SK-N-MC (cell line): ENCODE results near the gene GPATCH8.

ENCODE experiments used
- DNase-seq: peaks from one replicate; pipeline ENCODE4 v3.0.0-alpha.2; 2011; ENCODE audit warnings: low read depth, low spot score
- H3K27ac ChIP-seq: fragments of 200-600 bp; sonication (generic); 2 replicates; pipeline ENCODE4 v1.5.1; 2016; ENCODE audit warnings: mixed run types
- H3K36me3 ChIP-seq: fragments of 200-600 bp; sonication (generic); 2 replicates; pipeline ENCODE4 v1.6.1; 2017; ENCODE audit warnings: antibody characterized with exemption, low read length, mixed read lengths; ENCODE audit not compliant: insufficient read depth
- H3K4me3 ChIP-seq: fragments of 200-600 bp; sonication (generic); 2 replicates; pipeline ENCODE4 v1.5.1; 2016
- H3K9ac ChIP-seq: fragments of 200-600 bp; sonication (generic); 2 replicates; pipeline ENCODE4 v1.8.0; 2017; ENCODE audit warnings: mixed run types, mixed read lengths; ENCODE audit not compliant: insufficient read length
- H3K9me3 ChIP-seq: fragments of 200-600 bp; sonication (generic); 2 replicates; pipeline ENCODE4 v1.6.1; 2017; ENCODE audit warnings: low read depth, mild to moderate bottlenecking, antibody characterized with exemption, low read length, moderate library complexity, mixed read lengths
- EZH2 ChIP-seq: fragments of 200-600 bp; sonication (generic); IDR thresholded peaks from one replicate; pipeline ENCODE4 v1.6.1; 2017; ENCODE audit warnings: antibody characterized with exemption
- FOXP2 ChIP-seq: optimal IDR thresholded peaks from 2 replicates; pipeline ENCODE3; 2011; ENCODE audit warnings: mild to moderate bottlenecking, moderate library complexity; ENCODE audit not compliant: insufficient read depth; ENCODE audit errors: extremely low read length, control extremely low read depth
- POLR2AphosphoS5 ChIP-seq: IDR thresholded peaks from 2 replicates; pipeline ENCODE4 v1.6.1; 2012; ENCODE audit warnings: mild to moderate bottlenecking, low read depth, low read length, borderline replicate concordance

GPATCH8 gene

DNA sequence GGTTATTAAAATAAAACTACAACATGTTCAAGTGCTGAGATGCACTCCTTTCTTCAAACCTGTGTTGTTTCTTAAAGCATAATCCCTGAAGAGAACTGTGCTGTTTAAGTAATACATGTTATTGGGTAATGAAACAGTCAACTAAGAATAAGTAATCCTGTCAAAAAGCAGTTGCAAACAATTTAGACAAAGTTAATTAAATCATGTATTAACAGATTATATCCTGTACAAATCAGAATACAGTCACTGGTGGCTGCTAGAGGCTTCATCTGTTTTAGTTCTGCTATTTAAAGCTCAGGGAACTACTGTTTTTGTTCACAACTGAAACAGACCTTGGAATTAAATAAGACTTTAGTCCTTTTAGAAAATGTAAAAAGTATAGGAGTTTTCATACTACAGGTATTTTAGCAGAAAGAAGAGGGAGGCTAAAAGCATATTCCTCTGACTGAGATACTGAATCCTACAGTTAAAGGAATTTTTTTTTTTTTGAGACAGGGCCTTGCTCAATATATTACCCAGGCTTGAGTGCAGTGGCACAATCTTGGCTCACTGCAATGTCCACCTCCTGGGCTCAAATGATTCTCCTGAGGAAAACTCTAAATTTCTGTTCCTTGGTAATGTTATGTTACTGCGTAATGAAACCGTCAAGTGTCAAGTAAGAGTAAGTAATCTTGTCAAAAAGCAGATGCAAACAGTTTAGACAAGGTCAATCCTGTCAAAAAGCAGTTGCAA lies 86.5 kb downstream of the GPATCH8 start:
- Histone ChIP-seq H3K4me3 (no peak overlapping the region), H3K9ac (no peak overlapping the region), H3K27ac (no peak overlapping the region), H3K9me3 (no peaks in the 10 kb centered on the region), H3K36me3 (peaks cover 52% of the 10 kb centered on the region)
- TF ChIP-seq EZH2 (no peak), FOXP2 (no peak)
- DNase-seq = no peak

DNA sequence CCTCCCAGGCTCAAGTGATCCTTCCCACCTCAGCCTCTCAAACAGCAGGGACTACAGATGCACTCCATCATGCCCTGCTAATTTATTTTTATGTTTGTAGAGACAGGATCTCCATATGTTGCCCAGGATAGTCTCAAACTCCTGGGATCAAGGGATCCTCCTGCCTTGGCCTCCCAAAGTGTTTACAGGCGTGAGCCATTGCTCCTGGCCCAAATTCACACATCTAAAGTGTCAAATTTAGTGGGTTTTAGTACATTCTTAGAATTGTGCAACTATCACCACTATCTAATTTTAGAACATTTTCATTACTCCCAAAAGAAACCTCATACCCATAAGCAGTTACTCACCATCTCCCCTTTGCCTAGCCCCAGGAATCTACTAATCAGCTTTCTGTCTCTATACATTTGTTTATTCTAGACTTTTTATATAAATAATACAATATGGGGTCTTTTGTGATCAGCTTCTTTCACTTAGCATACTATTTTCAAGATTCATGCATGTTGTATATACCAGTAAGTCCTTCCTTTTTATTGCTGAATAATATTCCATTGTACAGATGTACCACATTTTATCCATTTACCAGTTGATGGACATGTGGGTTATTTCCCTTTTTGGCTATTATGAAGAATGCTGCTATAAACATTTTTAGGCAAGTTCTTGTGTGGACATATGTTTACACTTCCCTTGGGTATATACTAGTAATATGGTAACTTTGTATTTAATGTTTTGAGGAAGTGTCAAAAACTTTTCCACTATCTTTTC lies 88.6 kb downstream of the GPATCH8 start:
- TF ChIP-seq POLR2AphosphoS5 = no peak
- no peak for TF ChIP-seq EZH2
- no peak for TF ChIP-seq FOXP2
- Histone ChIP-seq H3K36me3 (peaks cover 53% of the 10 kb centered on the region), H3K27ac (no peak overlapping the region), H3K9me3 (no peaks in the 10 kb centered on the region), H3K4me3 (no peak overlapping the region), H3K9ac (no peak overlapping the region)
- no peak for DNase-seq

DNA sequence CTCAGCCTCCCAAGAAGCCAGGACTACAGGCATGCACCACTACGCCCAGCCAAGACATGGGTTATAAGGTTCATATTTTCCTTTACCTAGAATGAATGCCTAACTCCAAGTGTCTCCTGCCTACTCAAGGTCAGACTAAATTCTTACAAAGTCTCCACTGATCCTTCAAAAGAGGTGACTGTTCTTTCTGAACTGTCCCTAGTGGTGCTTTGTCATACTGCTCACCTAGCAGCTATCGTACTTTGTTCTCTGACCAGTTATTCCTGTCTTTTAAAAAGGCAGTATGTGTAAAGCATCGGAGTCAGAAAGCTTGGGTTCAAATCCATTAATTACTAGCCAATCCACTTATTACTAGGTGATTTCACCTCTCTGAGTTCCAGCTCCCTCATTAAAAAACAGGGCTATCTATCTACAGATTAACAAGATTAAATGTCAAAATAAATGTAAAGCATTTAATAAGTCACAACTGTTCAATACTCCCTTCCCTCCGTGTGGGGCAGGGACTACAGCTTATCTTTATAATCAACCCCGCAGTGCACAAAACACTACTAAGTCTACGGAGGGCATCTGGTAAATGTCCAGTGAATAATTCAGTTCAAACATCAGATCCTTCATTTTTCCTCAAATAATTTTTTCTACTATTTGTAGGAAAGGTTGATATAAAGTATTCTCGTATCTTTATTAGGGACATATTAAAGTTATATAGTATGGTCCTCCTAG lies 93.7 kb downstream of the GPATCH8 start:
- Histone ChIP-seq H3K36me3 (peaks cover 29% of the 10 kb centered on the region), H3K27ac (no peak overlapping the region), H3K4me3 (no peak overlapping the region), H3K9me3 (no peaks in the 10 kb centered on the region), H3K9ac (no peak overlapping the region)
- no peak for DNase-seq
- TF ChIP-seq FOXP2 = no peak
- no peak for TF ChIP-seq POLR2AphosphoS5
- TF ChIP-seq EZH2 = no peak

DNA sequence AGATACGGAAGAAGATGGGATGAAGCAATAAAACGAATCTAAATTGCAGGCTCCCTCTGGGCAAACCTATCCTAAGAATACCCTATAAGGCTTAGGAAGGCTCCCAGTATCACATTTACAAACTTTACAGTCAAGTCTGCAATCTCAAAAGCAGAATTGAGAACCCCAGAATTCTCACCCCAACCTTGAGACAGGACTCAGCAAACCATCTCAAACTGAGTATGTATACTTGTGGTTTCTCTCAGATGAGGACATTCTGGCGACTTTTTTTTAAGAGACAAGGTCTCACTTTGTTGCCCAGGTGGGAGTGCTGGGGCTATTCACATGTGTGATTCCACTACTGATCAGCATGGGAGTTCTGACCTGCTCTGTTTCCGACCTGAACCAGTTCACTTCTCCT lies 94.4 kb downstream of the GPATCH8 start:
- H3K27ac ChIP-seq = no peak overlapping the region

DNA sequence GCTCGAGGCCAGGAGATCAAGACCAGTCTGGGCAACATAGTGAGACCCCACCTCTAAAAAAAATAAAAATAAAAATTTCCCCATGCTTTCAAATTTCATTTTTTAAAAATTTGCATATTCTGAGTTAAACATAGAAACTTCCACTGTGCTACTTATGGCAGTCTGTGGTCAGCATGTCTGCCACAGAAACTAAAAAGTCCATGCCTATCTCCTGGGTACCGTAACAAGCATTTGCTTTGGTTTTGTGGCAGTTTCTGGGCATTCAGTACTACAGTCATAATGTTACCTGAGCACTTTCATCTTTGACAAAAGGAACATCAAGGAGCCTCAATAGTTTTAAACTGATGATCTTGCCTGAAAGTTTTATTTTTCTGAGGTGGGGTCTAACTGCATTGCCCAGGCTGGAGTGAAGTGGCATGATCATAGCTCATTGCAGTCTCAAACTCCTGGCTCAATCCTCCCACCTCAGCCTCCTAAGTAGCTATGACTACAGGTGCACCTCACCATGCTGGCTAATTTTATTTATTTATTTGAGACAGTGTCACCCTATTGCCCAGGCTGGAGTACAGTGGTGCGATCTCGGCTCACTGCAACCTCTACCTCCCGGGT lies 100.5 kb downstream of the GPATCH8 start:
- Histone ChIP-seq H3K9me3 (no peaks in the 10 kb centered on the region), H3K4me3 (no peak overlapping the region), H3K9ac (no peak overlapping the region), H3K27ac (no peak overlapping the region), H3K36me3 (peaks cover 56% of the 10 kb centered on the region)
- TF ChIP-seq FOXP2 (no peak), POLR2AphosphoS5 (no peak), EZH2 (no peak)
- no peak for DNase-seq

More for the DNA sequence above, 94.4 kb downstream of the GPATCH8 start:
- peaks cover 32% of the 10 kb centered on the region for H3K36me3 ChIP-seq
- no peaks in the 10 kb centered on the region for H3K9me3 ChIP-seq
- H3K4me3 ChIP-seq = no peak overlapping the region
- no peak overlapping the region for H3K9ac ChIP-seq
- no peak for DNase-seq
- TF ChIP-seq POLR2AphosphoS5 = no peak
- no peak for TF ChIP-seq EZH2
- no peak for TF ChIP-seq FOXP2

DNA sequence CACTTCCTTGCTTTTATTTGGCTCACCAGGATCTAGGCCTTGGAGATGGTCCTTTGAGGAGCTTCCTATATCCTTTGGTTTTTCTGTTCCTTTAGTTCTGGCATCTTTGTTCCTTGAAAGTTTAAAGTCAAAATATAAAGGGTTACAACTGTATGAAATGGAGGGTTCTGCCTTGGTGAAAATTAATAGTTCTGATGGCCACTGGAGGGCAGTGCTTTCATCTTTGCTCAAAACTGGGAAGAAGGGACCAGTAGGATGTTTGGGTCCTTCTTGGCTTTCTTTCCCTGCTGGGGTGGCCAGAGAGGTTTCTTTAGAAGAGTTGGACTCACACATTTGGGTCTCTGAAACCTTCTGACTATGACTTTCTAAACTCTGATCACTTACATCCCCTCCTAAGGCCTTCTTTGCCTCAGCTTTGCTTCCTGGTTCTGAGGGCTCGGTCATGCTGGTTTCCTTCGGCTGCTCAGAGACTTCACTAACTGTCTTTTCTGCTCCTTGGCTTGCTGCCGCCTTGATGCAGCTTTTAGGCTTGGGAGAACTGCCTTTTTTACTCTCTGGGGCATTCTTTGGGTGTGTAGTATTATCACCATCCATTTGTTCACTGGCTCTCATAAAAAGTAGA lies 102.9 kb downstream of the GPATCH8 start:
- DNase-seq = no peak
- Histone ChIP-seq H3K4me3 (no peak overlapping the region), H3K27ac (no peak overlapping the region)

DNA sequence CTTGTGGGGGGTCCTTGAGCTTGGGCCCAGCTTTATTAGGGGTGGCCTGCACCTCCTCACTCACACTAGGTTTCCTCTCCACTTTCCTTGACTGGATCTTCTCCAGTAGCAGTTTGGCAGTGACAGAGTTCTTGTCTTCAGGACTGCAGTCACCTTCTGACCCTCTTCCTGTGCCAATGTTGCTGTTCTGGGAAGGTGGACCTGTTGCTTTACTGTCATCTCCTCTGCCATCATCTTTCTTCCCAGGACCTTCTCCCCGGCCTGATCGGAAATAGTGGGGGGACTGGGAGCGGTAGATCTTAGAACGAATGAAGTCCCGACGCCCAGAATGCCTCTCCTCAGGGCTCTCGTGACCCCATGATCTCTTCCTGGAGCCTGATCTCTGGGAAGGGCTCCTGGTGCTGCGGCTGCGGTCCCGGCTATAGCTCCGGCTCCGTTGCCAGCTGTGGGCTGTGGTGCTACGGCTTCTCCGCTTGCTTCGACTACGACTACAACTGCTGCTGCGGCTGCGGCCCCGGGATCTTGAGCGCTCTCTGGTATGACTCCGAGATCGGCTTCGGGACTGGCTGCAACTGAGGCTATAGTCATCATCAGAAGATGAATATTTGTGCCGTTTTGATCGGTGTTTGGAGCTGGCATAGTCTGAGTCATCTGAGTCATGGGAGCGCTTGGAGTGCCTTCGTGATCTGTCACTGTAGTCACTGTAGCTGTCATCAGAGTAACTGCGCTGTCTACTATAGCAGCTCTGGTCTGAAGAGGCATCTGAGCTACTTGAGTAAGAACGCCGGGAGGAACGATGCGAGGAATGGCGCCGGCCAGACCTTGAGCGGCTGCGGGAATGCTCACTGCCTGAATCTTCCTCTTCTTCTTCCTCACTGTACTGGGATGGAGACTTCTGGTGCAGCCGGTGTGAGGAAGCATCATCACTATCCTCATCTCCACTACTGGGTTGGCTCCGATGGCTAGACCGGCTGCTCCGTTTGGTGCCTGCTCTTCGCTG lies 104.2 kb downstream of the GPATCH8 start:
- Histone ChIP-seq H3K9me3 (no peaks in the 10 kb centered on the region), H3K27ac (no peak overlapping the region), H3K4me3 (no peak overlapping the region), H3K9ac (no peak overlapping the region), H3K36me3 (peaks cover 40% of the 10 kb centered on the region)
- TF ChIP-seq FOXP2 (no peak), POLR2AphosphoS5 (no peak), EZH2 (no peak)
- no peak for DNase-seq

More for the DNA sequence above, 102.9 kb downstream of the GPATCH8 start:
- Histone ChIP-seq H3K36me3 (peaks cover 45% of the 10 kb centered on the region), H3K9ac (no peak overlapping the region), H3K9me3 (no peaks in the 10 kb centered on the region)
- TF ChIP-seq POLR2AphosphoS5 (no peak), EZH2 (no peak), FOXP2 (no peak)
